Caco-2 (cell line): ENCODE measurements around the gene ASH1L. TPM values are rescaled to one million over a fixed set of nuclear protein-coding genes. Genes with fewer than 3 reads are reported as not detected.
"Not testable (repeated sequence)": the region's sequence is repeated elsewhere in the genome, so short reads cannot be mapped to it uniquely, and the experiment has no call there.

Experiments used
- BruUV-seq: library from RNA; stranded (reverse); fragments of 400-500 nt; replicated peaks from 2 replicates; lab custom pipeline; 2021; lab: Mats Ljungman, UMichigan
- CTCF ChIA-PET: fragments of 300-600 bp; sonication (Branson Sonifier 250); formaldehyde crosslinking; loops from one replicate; lab custom pipeline; 2022; ENCODE audit warnings: antibody characterized with exemption; lab: Charles Lee
- POLR2A ChIA-PET: fragments of 300-600 bp; sonication (Branson Sonifier 250); formaldehyde crosslinking; loops from one replicate; lab custom pipeline; 2022; ENCODE audit warnings: antibody characterized with exemption; lab: Charles Lee
- DNase-seq, 2 experiments: peaks; one replicate each; pipeline versions ENCODE4 v3.0.0 to v3.0.0-alpha.2; 2020 to 2022
- H3K27me3 ChIP-seq: replicated peaks from 2 replicates; pipeline ENCODE4 v1.6.0; 2011; ENCODE audit warnings: low read length; ENCODE audit not compliant: control insufficient read depth, insufficient read depth
- H3K36me3 ChIP-seq: 2 replicates; pipeline ENCODE4 v1.5.1; 2011; ENCODE audit warnings: low read length; ENCODE audit not compliant: control insufficient read depth, insufficient read depth
- H3K4me1 ChIP-seq: fragments of 250-450 bp; sonication (Bioruptor Pico); 2 replicates; pipeline ENCODE4 v1.5.1; 2020; ENCODE audit warnings: mild to moderate bottlenecking
- H3K4me3 ChIP-seq: 2 replicates; pipeline ENCODE4 v1.5.1; 2011; ENCODE audit warnings: low read depth, mild to moderate bottlenecking, control low read depth, low read length
- H3K9me3 ChIP-seq: fragments of 250-450 bp; sonication (Bioruptor Pico); 2 replicates; pipeline ENCODE4 v1.5.1; 2020; ENCODE audit warnings: mild to moderate bottlenecking, moderate library complexity
- H3K27ac Mint-ChIP-seq: one replicate; pipeline ENCODE4 v1.8.0; 2022; ENCODE audit warnings: mixed read lengths; ENCODE audit not compliant: unreplicated experiment
- H3K27me3 Mint-ChIP-seq: one replicate; pipeline ENCODE4 v1.8.0; 2022; ENCODE audit warnings: mixed read lengths; ENCODE audit not compliant: insufficient read depth, unreplicated experiment
- H3K36me3 Mint-ChIP-seq: one replicate; pipeline ENCODE4 v1.8.0; 2022; ENCODE audit warnings: mild to moderate bottlenecking, mixed read lengths; ENCODE audit not compliant: insufficient read depth, unreplicated experiment
- H3K4me1 Mint-ChIP-seq: one replicate; pipeline ENCODE4 v1.8.0; 2022; ENCODE audit warnings: low read depth, mixed read lengths; ENCODE audit not compliant: unreplicated experiment
- H3K4me3 Mint-ChIP-seq: one replicate; pipeline ENCODE4 v1.8.0; 2022; ENCODE audit warnings: mild to moderate bottlenecking, moderate library complexity, mixed read lengths; ENCODE audit not compliant: unreplicated experiment
- H3K9me3 Mint-ChIP-seq: one replicate; pipeline ENCODE4 v1.8.0; 2022; ENCODE audit warnings: mixed read lengths; ENCODE audit not compliant: unreplicated experiment
- intact Hi-C: fragments of 100-400 bp; cut with micrococcal nuclease; formaldehyde crosslinking; loops from one replicate; pipeline ENCODE4 v1.10.0; 2022; ENCODE audit not compliant: unreplicated experiment
- total RNA-seq: library from RNA; stranded (reverse); gene quantifications from 2 replicates; pipeline ENCODE4 v1.2.3, GENCODE V29; 2022
- TF ChIP-seq, protein P1 (sequence below), 2 experiments: fragments of 200-600 bp in 1 of 2; IDR thresholded peaks; 1 replicate in 1 of 2; 2 replicates in 1 of 2; pipeline versions ENCODE4 v1.5.1 to v1.8.0; 2011 to 2022; ENCODE audit warnings: antibody characterized with exemption in 1 of 2, control low read depth in 1 of 2, inconsistent platforms in 1 of 2, low read depth in 1 of 2, low read length in 1 of 2, mild to moderate bottlenecking in 1 of 2, moderate library complexity in 1 of 2; ENCODE audit not compliant: insufficient read depth in 1 of 2, severe bottlenecking in 1 of 2, unreplicated experiment in 1 of 2

ASH1L gene
- total RNA-seq, 1 experiment from 2014 or later = 39.4 TPM

DNA sequence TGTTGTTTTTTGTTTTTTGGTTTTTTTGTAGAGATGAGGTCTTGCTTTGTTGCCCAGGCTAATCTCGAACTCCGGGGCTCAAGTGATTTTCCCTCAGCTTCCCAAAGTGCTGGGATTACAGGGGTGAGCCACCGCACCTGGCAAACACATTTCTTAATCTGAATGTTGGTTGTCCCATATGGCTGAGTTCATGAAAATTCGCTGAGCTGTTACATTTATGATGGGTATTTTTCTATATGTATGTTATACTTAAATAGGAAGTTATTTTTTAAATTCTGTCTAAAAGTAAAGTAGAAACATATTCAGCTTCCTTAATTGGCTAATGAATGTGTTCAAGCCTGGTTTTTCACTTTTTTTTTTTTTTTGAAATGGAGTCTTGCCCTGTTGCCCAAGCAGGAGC is 75.1 kb downstream of the ASH1L start:
- Mint-ChIP-seq H3K9me3 (no peaks in the 10 kb centered on the region), H3K4me1 (peaks cover 6% of the 10 kb centered on the region), H3K4me3 (no peak overlapping the region), H3K36me3 (peaks cover 17% of the 10 kb centered on the region), H3K27ac (no peak overlapping the region), H3K27me3 (no peaks in the 10 kb centered on the region)
- BruUV-seq = no TSS peak
- no peaks in the 10 kb centered on the region for H3K36me3 ChIP-seq
- no peak overlapping the region for H3K4me3 ChIP-seq
- no peaks in the 10 kb centered on the region for H3K27me3 ChIP-seq
- TF ChIP-seq, protein P1, sequence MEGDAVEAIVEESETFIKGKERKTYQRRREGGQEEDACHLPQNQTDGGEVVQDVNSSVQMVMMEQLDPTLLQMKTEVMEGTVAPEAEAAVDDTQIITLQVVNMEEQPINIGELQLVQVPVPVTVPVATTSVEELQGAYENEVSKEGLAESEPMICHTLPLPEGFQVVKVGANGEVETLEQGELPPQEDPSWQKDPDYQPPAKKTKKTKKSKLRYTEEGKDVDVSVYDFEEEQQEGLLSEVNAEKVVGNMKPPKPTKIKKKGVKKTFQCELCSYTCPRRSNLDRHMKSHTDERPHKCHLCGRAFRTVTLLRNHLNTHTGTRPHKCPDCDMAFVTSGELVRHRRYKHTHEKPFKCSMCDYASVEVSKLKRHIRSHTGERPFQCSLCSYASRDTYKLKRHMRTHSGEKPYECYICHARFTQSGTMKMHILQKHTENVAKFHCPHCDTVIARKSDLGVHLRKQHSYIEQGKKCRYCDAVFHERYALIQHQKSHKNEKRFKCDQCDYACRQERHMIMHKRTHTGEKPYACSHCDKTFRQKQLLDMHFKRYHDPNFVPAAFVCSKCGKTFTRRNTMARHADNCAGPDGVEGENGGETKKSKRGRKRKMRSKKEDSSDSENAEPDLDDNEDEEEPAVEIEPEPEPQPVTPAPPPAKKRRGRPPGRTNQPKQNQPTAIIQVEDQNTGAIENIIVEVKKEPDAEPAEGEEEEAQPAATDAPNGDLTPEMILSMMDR (IDR thresholded peaks at IDR 0.05; ENCODE audit: insufficient read depth in 1 of 2, low read depth in 1 of 2, low read length in 1 of 2, severe bottlenecking in 1 of 2, unreplicated experiment in 1 of 2) = no peak
- intact Hi-C loops = no loop called here
- no peaks in the 10 kb centered on the region for H3K4me1 ChIP-seq
- no peak for DNase-seq
- no peaks in the 10 kb centered on the region for H3K9me3 ChIP-seq
- POLR2A ChIA-PET = no interaction called here
- CTCF ChIA-PET = no interaction called here

DNA sequence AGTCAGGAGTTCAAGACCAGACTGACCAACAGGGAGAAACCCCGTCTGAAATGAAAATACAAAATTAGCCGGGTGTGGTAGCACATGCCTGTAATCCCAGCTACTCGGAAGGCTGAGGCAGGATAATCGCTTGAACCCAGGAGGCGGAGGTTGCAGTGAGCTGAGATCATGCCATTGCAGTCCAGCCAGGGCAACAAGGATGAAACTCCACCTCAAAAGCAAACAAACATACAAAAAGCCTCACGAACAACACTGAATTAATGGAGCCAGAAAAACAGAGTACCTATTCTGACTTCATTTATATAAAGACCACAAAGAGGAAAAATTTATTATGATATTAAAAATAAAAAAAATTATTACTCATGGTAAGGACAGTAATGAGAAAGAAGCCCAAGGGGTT is 75.7 kb downstream of the ASH1L start:
- H3K27me3 Mint-ChIP-seq, POLR2A ChIA-PET, CTCF ChIA-PET: not testable (repeated sequence)

DNA sequence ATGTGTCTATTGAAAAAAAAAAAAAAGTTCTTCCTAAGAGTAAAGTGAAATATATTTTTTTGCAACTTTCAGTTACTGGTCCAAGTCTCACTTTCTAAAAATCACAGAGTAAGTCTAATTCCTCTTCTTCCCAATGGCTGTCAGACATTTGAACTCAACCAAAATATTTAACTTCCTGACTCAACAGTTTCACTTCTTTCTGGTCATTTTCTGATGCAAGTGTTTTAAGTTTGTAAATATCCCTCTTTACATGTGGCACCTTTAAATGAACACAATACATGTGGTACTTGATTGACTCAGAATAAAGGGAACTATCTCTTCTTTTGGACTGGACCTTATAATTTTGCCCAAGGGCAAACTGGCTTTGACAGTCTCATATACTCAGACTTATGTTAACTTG is 76.7 kb downstream of the ASH1L start:
- ChIA-PET POLR2A (no interaction called here), CTCF (no interaction called here)
- H3K27ac Mint-ChIP-seq = no peak overlapping the region
- H3K36me3 ChIP-seq = no peaks in the 10 kb centered on the region
- DNase-seq = no peak
- H3K4me3 Mint-ChIP-seq = no peak overlapping the region
- BruUV-seq = no TSS peak
- peaks cover 6% of the 10 kb centered on the region for H3K4me1 Mint-ChIP-seq
- H3K27me3 ChIP-seq = no peaks in the 10 kb centered on the region
- no peaks in the 10 kb centered on the region for H3K27me3 Mint-ChIP-seq
- TF ChIP-seq, protein P1 (IDR thresholded peaks at IDR 0.05; ENCODE audit: insufficient read depth in 1 of 2, low read depth in 1 of 2, low read length in 1 of 2, severe bottlenecking in 1 of 2, unreplicated experiment in 1 of 2) = no peak
- H3K36me3 Mint-ChIP-seq = peaks cover 32% of the 10 kb centered on the region
- H3K4me1 ChIP-seq = no peaks in the 10 kb centered on the region
- no peaks in the 10 kb centered on the region for H3K9me3 Mint-ChIP-seq
- no peak overlapping the region for H3K4me3 ChIP-seq
- intact Hi-C loops = no loop called here
- H3K9me3 ChIP-seq = no peaks in the 10 kb centered on the region

More for the DNA sequence above, 75.7 kb downstream of the ASH1L start:
- H3K36me3 Mint-ChIP-seq = peaks cover 22% of the 10 kb centered on the region
- H3K9me3 ChIP-seq, H3K4me1 ChIP-seq, DNase-seq, H3K4me3 ChIP-seq, H3K4me1 Mint-ChIP-seq, H3K9me3 Mint-ChIP-seq, H3K27ac Mint-ChIP-seq, H3K27me3 ChIP-seq, intact Hi-C loops, H3K36me3 ChIP-seq, BruUV-seq, H3K4me3 Mint-ChIP-seq: not testable (repeated sequence)

DNA sequence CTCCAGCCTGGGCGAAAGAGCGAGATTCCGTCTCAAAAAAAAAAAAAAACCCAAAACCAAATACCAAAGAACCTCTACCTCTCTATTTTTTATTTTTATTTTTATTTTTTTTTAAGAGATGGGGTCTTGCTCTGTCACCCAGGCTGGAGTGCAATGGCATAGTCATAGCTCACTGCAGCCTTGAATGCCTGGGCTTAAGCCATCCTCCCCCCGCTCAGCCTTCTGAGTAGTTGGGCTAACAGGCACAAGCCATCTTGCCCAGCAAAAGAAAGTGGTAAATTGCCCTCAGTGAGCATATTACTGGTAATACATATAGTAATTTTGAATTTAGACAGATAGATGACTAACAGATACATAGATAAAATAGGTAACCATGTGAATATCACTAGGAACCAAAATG is 77.4 kb downstream of the ASH1L start:
- intact Hi-C loops = no loop called here
- Mint-ChIP-seq H3K4me1 (peaks cover under 1% of the 10 kb centered on the region), H3K27ac (no peak overlapping the region), H3K9me3 (no peaks in the 10 kb centered on the region), H3K36me3 (peaks cover 33% of the 10 kb centered on the region), H3K4me3 (no peak overlapping the region), H3K27me3 (no peaks in the 10 kb centered on the region)
- H3K4me3 ChIP-seq = no peak overlapping the region
- H3K36me3 ChIP-seq = no peaks in the 10 kb centered on the region
- H3K4me1 ChIP-seq = no peaks in the 10 kb centered on the region
- H3K27me3 ChIP-seq = no peaks in the 10 kb centered on the region
- H3K9me3 ChIP-seq = no peaks in the 10 kb centered on the region
- BruUV-seq = no TSS peak
- POLR2A ChIA-PET = no interaction called here
- DNase-seq = no peak
- TF ChIP-seq, protein P1 (IDR thresholded peaks at IDR 0.05; ENCODE audit: insufficient read depth in 1 of 2, low read depth in 1 of 2, low read length in 1 of 2, severe bottlenecking in 1 of 2, unreplicated experiment in 1 of 2) = no peak
- CTCF ChIA-PET = no interaction called here
